Neutrophil (primary cell): ENCODE results near the gene SCUBE3.

Source experiments
- H3K27ac ChIP-seq: fragments of 200-600 bp; sonication (generic); 2 replicates; pipeline ENCODE4 v1.5.1; 2016; ENCODE audit warnings: mild to moderate bottlenecking, moderate library complexity
- H3K27me3 ChIP-seq: fragments of 200-600 bp; sonication (generic); 2 replicates; pipeline ENCODE4 v1.6.0; 2016; ENCODE audit warnings: mild to moderate bottlenecking
- H3K36me3 ChIP-seq: fragments of 200-600 bp; sonication (generic); 2 replicates; pipeline ENCODE4 v1.5.1; 2017
- H3K4me1 ChIP-seq, 2 experiments: fragments of 200-600 bp in 1 of 2; sonication (generic) in 1 of 2; 1 replicate in 1 of 2; 2 replicates in 1 of 2; pipeline versions ENCODE4 v1.5.1 to v1.6.1; 2013 to 2016; ENCODE audit warnings: low read depth in 1 of 2, low read length in 1 of 2, mild to moderate bottlenecking in 1 of 2, moderate library complexity in 1 of 2; ENCODE audit not compliant: control insufficient read depth in 1 of 2, insufficient read depth in 1 of 2
- H3K4me3 ChIP-seq, 2 experiments: fragments of 200-600 bp in 1 of 2; sonication (generic) in 1 of 2; 1 replicate in 1 of 2; 2 replicates in 1 of 2; pipeline ENCODE4 v1.5.1; 2013 to 2016; ENCODE audit warnings: low read depth in 1 of 2, low read length in 1 of 2, mild to moderate bottlenecking in 1 of 2, moderate library complexity in 1 of 2
- H3K9me3 ChIP-seq: fragments of 200-600 bp; sonication (generic); 2 replicates; pipeline ENCODE4 v1.5.1; 2016
- TF ChIP-seq, protein P1 (sequence below): fragments of 200-600 bp; sonication (generic); IDR thresholded peaks from 2 replicates; pipeline ENCODE4 v1.5.1; 2016; ENCODE audit warnings: antibody characterized with exemption

The SCUBE3 gene

GRCh38 chr6:35215665-35216411 lies 2.1 kb downstream of the SCUBE3 start:
- Histone ChIP-seq H3K27ac (no peak overlapping the region), H3K4me1 (peaks cover 0 to 14% of the 10 kb centered on the region in 2 experiments), H3K36me3 (no peaks in the 10 kb centered on the region), H3K9me3 (no peaks in the 10 kb centered on the region), H3K4me3 (no peak overlapping the region), H3K27me3 (peaks cover 100% of the 10 kb centered on the region)
- TF ChIP-seq, protein P1, sequence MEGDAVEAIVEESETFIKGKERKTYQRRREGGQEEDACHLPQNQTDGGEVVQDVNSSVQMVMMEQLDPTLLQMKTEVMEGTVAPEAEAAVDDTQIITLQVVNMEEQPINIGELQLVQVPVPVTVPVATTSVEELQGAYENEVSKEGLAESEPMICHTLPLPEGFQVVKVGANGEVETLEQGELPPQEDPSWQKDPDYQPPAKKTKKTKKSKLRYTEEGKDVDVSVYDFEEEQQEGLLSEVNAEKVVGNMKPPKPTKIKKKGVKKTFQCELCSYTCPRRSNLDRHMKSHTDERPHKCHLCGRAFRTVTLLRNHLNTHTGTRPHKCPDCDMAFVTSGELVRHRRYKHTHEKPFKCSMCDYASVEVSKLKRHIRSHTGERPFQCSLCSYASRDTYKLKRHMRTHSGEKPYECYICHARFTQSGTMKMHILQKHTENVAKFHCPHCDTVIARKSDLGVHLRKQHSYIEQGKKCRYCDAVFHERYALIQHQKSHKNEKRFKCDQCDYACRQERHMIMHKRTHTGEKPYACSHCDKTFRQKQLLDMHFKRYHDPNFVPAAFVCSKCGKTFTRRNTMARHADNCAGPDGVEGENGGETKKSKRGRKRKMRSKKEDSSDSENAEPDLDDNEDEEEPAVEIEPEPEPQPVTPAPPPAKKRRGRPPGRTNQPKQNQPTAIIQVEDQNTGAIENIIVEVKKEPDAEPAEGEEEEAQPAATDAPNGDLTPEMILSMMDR: no peak

DNA sequence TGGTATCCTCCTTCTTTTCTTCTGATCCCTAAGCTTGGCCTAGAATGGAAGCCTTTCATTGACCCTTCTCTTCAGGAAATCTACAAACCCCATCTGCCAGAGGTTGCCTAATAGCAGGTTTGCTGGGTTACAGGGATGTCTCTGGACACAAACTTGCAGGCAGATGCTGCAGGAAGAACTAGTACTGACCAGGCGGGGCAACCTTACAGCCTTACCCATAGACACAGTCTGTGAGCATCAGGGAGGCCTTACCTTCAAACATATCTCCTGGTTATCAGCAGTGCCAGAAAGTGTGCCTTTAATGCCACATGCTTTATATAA lies 2.6 kb downstream of the SCUBE3 start:
- TF ChIP-seq, protein P1: no peak
- Histone ChIP-seq H3K4me1 (peaks cover 0 to 14% of the 10 kb centered on the region in 2 experiments), H3K27ac (no peak overlapping the region), H3K4me3 (no peak overlapping the region), H3K36me3 (no peaks in the 10 kb centered on the region), H3K27me3 (peaks cover 100% of the 10 kb centered on the region), H3K9me3 (no peaks in the 10 kb centered on the region)

GRCh38 chr6:35216851-35217811 lies 3.4 kb downstream of the SCUBE3 start:
- no peaks in the 10 kb centered on the region for H3K36me3 ChIP-seq
- H3K9me3 ChIP-seq: no peaks in the 10 kb centered on the region
- H3K27me3 ChIP-seq: peaks cover 100% of the 10 kb centered on the region
- H3K27ac ChIP-seq: no peak overlapping the region
- H3K4me3 ChIP-seq: no peak overlapping the region
- peaks cover 0 to 14% of the 10 kb centered on the region in 2 experiments for H3K4me1 ChIP-seq
- TF ChIP-seq, protein P1: no peak

GRCh38 chr6:35218021-35218420 lies 4.3 kb downstream of the SCUBE3 start:
- TF ChIP-seq, protein P1: no peak
- peaks cover 100% of the 10 kb centered on the region for H3K27me3 ChIP-seq
- H3K4me3 ChIP-seq: no peak overlapping the region
- no peak overlapping the region for H3K27ac ChIP-seq
- H3K9me3 ChIP-seq: no peaks in the 10 kb centered on the region
- peaks cover 0 to 14% of the 10 kb centered on the region in 2 experiments for H3K4me1 ChIP-seq
- no peaks in the 10 kb centered on the region for H3K36me3 ChIP-seq

GRCh38 chr6:35218456-35218855 lies 4.7 kb downstream of the SCUBE3 start:
- TF ChIP-seq, protein P1: no peak

More at GRCh38 chr6:35218456-35218855, 4.7 kb downstream of the SCUBE3 start:
- no peaks in the 10 kb centered on the region for H3K36me3 ChIP-seq
- no peak overlapping the region for H3K27ac ChIP-seq
- H3K4me1 ChIP-seq: peaks cover 0 to 11% of the 10 kb centered on the region in 2 experiments
- no peaks in the 10 kb centered on the region for H3K9me3 ChIP-seq
- H3K4me3 ChIP-seq: no peak overlapping the region
- peaks cover 100% of the 10 kb centered on the region for H3K27me3 ChIP-seq
